ENCODE results near the gene LONP1.
"Not testable (repeated sequence)": the region's sequence is repeated elsewhere in the genome, so short reads cannot be mapped to it uniquely, and the experiment has no call there.

The LONP1 gene

DNA sequence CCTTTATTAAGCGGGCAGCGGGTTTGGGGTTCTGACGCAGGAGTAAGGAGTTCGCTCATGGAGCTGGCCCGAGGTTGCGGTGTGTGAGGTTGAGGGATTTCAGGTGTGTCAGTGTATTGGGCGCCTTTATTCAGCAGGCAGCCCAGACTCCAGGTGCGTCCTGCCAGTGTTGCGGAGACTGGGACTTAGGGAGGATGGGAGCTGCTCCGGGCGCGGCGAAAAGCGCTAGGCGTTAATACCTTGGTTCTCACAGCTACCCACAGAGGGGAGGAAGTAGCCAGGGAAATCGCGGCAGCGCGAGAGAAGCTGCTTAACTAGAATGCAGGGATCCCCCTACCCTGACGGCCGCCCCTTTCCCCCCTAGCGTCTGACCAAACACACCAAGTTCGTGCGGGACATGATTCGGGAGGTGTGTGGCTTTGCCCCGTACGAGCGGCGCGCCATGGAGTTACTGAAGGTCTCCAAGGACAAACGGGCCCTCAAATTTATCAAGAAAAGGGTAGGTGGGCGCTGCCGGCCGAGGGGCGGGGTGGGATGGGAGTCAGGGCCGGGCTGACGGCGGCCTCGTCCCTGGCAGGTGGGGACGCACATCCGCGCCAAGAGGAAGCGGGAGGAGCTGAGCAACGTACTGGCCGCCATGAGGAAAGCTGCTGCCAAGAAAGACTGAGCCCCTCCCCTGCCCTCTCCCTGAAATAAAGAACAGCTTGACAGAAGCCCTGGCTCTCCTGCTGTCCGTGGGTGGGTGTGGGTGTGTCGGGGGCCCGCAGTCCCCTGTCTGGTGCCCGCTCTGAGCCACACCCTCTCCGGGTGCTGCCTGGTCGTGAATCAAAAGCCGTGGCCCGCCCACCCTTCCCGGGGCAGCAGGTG is 28.8 kb downstream of the LONP1 start:
- peak overlapping the region; percentile 97 for H3K27ac ChIP-seq
- H3K36me3 ChIP-seq (ENCODE audit: insufficient read depth) = peaks cover 12% of the 10 kb centered on the region; the same call in 1 of the 2 replicates
- H3K79me2 ChIP-seq (ENCODE audit: insufficient read depth, low read depth) = peaks cover 36% of the 10 kb centered on the region
- peaks cover 6% of the 10 kb centered on the region; the same call in 1 of the 2 replicates for H4K20me1 ChIP-seq (ENCODE audit: insufficient read depth)
- H3K4me2 ChIP-seq = peak overlapping the region; percentile 26
- H3K4me3 ChIP-seq (IDR thresholded peaks at IDR 0.05; ENCODE audit: insufficient read depth, low read depth, low read length) = no peak overlapping the region
- peaks cover 8% of the 10 kb centered on the region for H3K4me1 ChIP-seq (ENCODE audit: low read depth, poor library complexity, severe bottlenecking)
- H3K27me3 ChIP-seq (ENCODE audit: insufficient read depth, low read depth) = no peaks in the 10 kb centered on the region
- H3K9ac ChIP-seq = peak overlapping the region; percentile 99
- H2AFZ ChIP-seq (ENCODE audit: low read depth) = no peak overlapping the region
- no peak for TF ChIP-seq CTCF (conservative IDR thresholded peaks at IDR 0.05; ENCODE audit: low read depth, low read length)

GRCh38 chr19:5690125-5690954 is 29.6 kb downstream of the LONP1 start, which contains the start of gene RPL36:
Gene RPL36, plus strand, starts transcription at chr19:5690295. Its CDS starts 213 bp downstream, at chr19:5690508.
- H3K79me2 ChIP-seq (ENCODE audit: insufficient read depth, low read depth) = peaks cover 36% of the 10 kb centered on the region
- H3K27ac ChIP-seq = peak within 1 kb of the TSS; percentile 97
- peaks cover 12% of the 10 kb centered on the region for H3K4me1 ChIP-seq (ENCODE audit: low read depth, poor library complexity, severe bottlenecking)
- peak within 1 kb of the TSS; percentile 99 for H3K9ac ChIP-seq
- H3K27me3 ChIP-seq (ENCODE audit: insufficient read depth, low read depth) = no peaks in the 10 kb centered on the region
- H4K20me1 ChIP-seq (ENCODE audit: insufficient read depth) = peaks cover 6% of the 10 kb centered on the region; the same call in 1 of the 2 replicates
- TF ChIP-seq CTCF (conservative IDR thresholded peaks at IDR 0.05; ENCODE audit: low read depth, low read length) = peak; percentile 83
- peak within 1 kb of the TSS; percentile 26; the same call in 1 of the 2 replicates for H3K4me2 ChIP-seq
- H2AFZ ChIP-seq (ENCODE audit: low read depth) = peak within 1 kb of the TSS; percentile 69
- no peak within 1 kb of the TSS for H3K4me3 ChIP-seq (IDR thresholded peaks at IDR 0.05; ENCODE audit: insufficient read depth, low read depth, low read length)
- peaks cover 12% of the 10 kb centered on the region; the same call in 1 of the 2 replicates for H3K36me3 ChIP-seq (ENCODE audit: insufficient read depth)

GRCh38 chr19:5688262-5688881 is 31.6 kb downstream of the LONP1 start:
- H4K20me1 ChIP-seq (ENCODE audit: insufficient read depth); H3K36me3 ChIP-seq (ENCODE audit: insufficient read depth); H3K27me3 ChIP-seq (ENCODE audit: insufficient read depth, low read depth); H3K4me3 ChIP-seq (IDR thresholded peaks at IDR 0.05; ENCODE audit: insufficient read depth, low read depth, low read length); H3K27ac ChIP-seq; H2AFZ ChIP-seq (ENCODE audit: low read depth); H3K9ac ChIP-seq; H3K4me2 ChIP-seq: not testable (repeated sequence)
- Histone ChIP-seq H3K79me2 (ENCODE audit: insufficient read depth, low read depth) (peaks cover 33% of the 10 kb centered on the region), H3K4me1 (ENCODE audit: low read depth, poor library complexity, severe bottlenecking) (peaks cover 12% of the 10 kb centered on the region)

DNA sequence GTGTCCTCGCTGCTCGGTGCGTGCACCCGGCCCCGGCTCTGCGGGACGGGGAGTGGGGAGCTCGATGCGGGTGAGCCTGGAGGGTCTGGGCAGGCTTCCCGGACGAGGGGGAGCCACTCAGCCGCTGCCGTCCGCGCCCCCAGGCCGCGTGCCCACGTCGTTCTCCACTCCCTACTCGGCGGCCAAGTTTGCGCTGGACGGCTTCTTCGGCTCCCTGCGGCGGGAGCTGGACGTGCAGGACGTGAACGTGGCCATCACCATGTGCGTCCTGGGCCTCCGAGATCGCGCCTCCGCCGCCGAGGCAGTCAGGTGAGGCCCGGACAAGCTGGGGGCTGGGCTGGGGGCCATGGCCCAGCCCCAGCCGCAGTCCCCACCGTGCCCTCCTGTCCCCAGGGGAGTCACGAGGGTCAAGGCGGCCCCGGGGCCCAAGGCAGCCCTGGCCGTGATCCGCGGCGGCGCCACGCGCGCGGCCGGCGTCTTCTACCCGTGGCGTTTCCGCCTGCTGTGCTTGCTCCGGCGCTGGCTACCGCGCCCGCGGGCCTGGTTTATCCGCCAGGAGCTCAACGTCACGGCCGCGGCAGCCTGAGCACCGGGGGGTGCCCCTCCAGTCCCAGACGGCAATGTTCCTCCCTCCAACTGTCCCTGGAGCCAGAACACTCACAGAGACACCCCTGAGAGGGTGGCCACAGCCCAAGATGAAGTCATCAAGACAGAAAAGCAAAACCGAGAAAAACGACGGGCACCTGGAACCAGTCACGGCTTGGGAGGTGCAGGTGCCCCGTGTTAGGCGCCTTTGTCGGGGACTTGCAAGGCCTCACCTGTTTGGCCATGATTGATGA is 32.4 kb downstream of the LONP1 start:
- Histone ChIP-seq H3K4me3 (IDR thresholded peaks at IDR 0.05; ENCODE audit: insufficient read depth, low read depth, low read length) (no peak overlapping the region), H3K4me2 (no peak overlapping the region), H3K27ac (no peak overlapping the region), H2AFZ (ENCODE audit: low read depth) (no peak overlapping the region), H4K20me1 (ENCODE audit: insufficient read depth) (peaks cover 6% of the 10 kb centered on the region; the same call in 1 of the 2 replicates), H3K9ac (no peak overlapping the region; the same call in 1 of the 2 replicates), H3K36me3 (ENCODE audit: insufficient read depth) (no peaks in the 10 kb centered on the region), H3K79me2 (ENCODE audit: insufficient read depth, low read depth) (peaks cover 25% of the 10 kb centered on the region), H3K4me1 (ENCODE audit: low read depth, poor library complexity, severe bottlenecking) (peaks cover 12% of the 10 kb centered on the region), H3K27me3 (ENCODE audit: insufficient read depth, low read depth) (no peaks in the 10 kb centered on the region)
- TF ChIP-seq CTCF (conservative IDR thresholded peaks at IDR 0.05; ENCODE audit: low read depth, low read length) = peak; percentile 33; the same call in 1 of the 2 replicates
